Inflammatory macrophage treated with lipopolysaccharide for 4 hours (primary cell): ENCODE results near the gene TMEM131L.

ENCODE experiments used
- DNase-seq: peaks from one replicate; pipeline ENCODE4 v3.0.0-alpha.2; 2020

The TMEM131L gene

DNA sequence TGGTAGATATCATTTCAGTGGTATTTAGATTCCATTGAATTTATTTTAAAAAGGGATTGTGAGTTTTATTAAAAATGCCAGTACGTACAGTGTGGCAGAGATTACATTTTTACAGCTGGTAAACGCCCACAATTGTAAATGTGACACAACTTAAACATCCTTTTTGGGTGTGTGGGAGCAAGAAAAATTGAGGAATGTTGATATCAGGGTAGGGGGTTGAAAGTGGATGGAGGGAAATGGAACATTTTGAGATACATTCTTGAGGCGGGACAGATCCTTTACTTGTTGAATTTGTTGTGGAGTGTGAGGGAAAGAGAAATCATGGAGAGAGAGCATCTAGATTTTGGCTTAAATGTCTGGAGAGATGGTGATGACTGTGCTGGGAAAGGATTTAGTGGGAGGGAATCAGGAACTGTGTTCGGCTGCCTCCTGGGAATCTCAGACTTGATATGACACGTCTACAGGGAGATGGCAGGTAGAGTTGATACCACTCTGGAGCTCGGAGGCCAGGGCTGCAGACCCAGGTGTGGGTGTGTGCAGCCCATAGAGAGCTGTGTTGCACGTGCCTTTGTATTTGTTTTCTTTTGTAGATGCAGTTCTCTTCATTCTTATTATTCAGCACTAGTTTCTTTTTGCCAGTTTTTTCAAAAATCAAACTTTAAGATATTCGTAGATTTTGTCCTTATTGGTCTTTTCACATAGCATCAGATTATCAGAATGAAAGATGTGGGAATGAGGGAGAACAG lies 10.8 kb downstream of the TMEM131L start:
- no peak for DNase-seq

- DNase-seq = no peak
These were observed 12.9 kb downstream of the TMEM131L start for GRCh38 chr4:153479101-153479500.

DNA sequence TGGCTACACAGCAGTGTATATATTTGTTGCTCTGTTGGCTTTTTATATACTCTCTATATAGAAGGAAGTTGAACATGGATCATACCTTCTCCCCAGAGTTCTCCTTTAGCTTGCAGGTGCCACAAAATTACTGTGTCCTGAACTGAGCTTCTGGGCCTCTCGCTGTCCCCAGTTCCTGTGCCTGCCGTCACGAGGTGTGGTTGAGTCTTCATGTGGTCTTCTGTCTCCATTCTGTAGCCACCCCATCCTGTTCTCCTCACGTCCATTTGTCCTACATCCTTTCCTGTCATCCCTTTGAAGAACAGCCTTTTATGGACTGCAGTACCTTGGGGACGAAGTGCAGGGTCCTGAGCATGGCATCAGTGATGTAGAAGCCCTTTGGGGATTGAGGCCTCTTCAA lies 14.5 kb downstream of the TMEM131L start:
- DNase-seq = no peak

- DNase-seq = no peak
These were observed 15.3 kb downstream of the TMEM131L start for GRCh38 chr4:153481478-153481877.

GRCh38 chr4:153483432-153484418 lies 17.6 kb downstream of the TMEM131L start:
- DNase-seq = no peak

- no peak for DNase-seq
These were observed 19.2 kb downstream of the TMEM131L start for GRCh38 chr4:153485359-153485758.

- no peak for DNase-seq
These were observed 19.7 kb downstream of the TMEM131L start for GRCh38 chr4:153485860-153486259.

DNA sequence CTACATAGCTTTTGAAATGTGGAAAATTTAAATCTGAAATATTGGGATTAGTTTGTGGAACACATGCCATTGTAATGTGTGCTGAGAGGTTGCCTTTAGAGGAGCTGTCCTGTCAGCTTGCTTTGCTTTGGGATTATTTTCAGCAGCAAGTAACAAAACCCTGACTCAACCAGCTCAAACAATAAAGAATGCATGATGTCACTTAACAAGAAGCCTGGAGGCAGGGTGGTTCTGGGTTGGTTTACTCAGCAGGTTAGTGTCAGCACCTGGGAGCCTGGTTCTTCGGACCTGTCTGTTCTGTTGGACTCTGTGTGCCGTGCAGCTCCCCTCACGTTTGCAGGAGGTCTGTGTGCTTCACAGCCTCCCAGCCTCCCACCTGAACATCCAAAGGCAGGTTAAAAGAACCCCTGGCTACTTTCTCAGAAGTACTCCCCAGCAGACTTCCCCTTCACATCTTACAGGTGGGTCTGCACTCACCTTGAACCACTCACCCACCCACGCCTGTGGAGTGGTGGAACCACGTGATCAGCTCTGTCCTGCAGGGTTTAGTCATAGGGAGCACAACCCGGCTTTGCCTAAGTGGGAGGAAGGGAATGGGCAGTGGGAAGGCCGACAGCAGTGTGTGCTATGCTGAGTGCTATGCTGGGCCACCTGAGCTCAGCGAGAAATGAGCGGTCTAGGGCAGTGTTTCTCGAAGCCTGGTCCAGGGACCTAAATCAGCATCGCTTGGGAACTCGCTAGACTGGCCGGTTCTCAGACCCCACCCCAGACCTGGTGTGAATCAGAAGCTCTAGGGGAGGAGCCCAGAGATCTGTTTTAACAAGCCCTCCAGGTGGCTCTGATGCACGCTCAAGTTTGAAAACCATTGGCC lies 20.4 kb downstream of the TMEM131L start:
- no peak for DNase-seq

GRCh38 chr4:153488006-153488891 lies 22.1 kb downstream of the TMEM131L start:
- peak; percentile 93 for DNase-seq

GRCh38 chr4:153489856-153490558 lies 23.8 kb downstream of the TMEM131L start:
- DNase-seq = no peak

GRCh38 chr4:153490985-153491483 lies 24.9 kb downstream of the TMEM131L start:
- DNase-seq = no peak

DNA sequence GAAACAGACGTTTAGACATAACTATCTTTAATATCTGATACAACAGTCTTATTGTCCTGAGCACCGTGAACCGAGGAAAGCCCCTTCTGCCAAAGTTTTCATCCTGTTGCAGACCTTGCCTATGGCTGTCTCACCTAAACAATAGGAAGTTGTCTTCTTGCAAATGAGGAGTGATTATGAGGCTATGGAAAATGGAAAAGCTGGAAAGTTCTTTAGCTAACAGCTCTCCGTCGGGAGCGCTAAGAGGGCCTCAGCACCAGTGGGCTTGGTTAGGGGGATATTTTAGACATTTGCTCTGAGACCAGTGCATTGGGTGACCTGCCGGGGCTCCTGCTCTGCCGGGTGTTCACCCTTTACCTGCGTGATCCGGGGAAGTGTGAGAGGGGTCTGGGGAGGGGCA lies 28.4 kb downstream of the TMEM131L start:
- DNase-seq = no peak

GRCh38 chr4:153495480-153496193 lies 29.5 kb downstream of the TMEM131L start:
- no peak for DNase-seq

DNA sequence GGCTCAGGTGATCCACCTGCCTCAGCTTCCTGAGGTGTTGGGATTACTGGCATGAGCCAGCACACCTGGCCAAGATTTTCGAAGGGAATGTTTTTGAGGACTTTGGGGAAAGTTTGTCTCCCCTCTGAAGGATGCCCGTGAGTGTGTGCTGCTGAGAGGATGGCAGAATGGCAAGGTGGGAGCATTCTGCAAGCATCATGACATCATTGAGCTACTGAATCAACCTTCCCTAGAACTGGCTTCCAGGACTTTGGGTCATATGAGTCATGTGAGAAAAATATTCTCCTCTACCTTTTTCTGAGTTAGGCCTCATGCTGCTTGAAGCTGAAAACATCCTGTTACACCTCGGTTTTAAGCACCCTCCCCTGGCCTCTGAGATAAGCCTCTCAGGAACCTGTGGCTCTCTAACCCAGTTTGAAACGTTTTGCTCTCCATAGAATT lies 31.0 kb downstream of the TMEM131L start:
- no peak for DNase-seq

- no peak for DNase-seq
These were observed 32.1 kb downstream of the TMEM131L start for GRCh38 chr4:153497988-153498967.

DNA sequence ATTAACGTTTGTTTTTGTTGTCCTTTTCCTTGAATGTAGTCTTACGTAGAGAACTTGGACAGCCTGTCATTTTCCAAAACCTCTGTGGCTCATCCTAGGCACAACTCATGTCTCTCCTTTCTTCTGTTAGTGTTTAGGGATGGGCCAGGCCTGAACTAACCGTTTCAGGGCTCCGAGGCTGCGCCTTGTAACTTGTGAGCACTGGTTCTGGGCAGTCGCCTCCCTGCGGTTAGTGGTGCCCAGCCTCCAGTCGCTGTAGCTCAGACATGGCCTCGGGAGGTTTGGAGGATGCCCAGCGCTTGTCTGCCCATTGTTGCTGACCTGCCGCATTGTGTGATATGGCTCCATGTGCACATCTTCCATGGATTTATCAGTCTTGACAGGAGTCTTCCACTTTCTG lies 32.8 kb downstream of the TMEM131L start:
- DNase-seq = no peak

DNA sequence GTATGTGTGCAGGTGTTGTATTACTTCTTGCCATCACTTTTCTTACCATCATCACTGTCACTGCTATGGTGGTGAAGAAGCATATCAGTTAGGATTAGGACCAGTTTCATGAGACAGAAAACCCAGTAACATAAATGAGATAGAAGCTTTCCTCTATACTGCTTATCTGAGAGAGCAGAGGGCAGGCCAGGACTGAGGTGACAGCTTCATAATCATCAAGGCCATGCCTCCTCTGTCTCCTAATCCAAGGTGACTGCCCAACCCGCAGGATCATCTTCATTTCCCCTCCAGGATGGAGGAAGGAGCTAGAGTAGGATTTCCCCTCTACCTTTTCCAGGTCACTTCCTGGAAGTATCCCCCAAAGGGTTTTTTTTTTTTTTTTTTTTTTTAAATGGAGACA lies 35.4 kb downstream of the TMEM131L start:
- no peak for DNase-seq

DNA sequence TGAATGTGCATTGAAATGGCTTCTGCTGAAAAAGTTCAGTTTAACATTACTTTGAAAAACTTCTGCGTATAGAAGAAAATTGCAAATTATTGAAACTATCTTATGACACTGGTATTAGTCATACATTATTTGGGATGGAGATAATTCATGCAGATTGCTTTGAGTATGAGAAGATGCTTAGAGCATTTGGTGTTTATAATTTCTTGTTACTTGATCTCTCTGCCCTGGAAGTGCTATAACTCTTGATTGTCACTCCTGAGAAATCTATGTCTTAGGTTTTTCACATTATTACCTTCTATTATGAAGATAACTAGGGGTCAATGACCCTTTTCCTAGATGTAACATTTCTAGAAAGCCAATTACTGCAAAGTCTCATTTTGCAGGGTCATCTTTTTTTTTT lies 36.4 kb downstream of the TMEM131L start:
- no peak for DNase-seq
